Activated CD4-positive, alpha-beta T cell treated with anti-CD3 and anti-CD28 coated beads, Interleukin-2, Interleukin-4, amounts not matched to agents 100 ng/mL and 50 ng/mL, durations not matched to agents 16 hours and 8 hours (primary cell): ENCODE measurements around the gene ACOX3.
"Not testable (repeated sequence)": the region's sequence is repeated elsewhere in the genome, so short reads cannot be mapped to it uniquely, and the experiment has no call there.

Experiments
- DNase-seq: peaks from one replicate; pipeline ENCODE4 v3.0.0-alpha.2; 2020; ENCODE audit warnings: low spot score

ACOX3 gene

GRCh38 chr4:8440492-8441311, at the start of gene ACOX3, which contains the start of gene TRMT44:
TSS of gene ACOX3 (minus strand) at chr4:8440723. CDS start at chr4:8416521, 24,202 bp downstream.
TSS of gene TRMT44 (plus strand) at chr4:8440777. CDS start at chr4:8440823, 46 bp downstream.
- DNase-seq = peak; percentile 93

- no peak for DNase-seq
Measured at GRCh38 chr4:8488791-8489369, 48.4 kb upstream of the ACOX3 start.

- DNase-seq = not testable (repeated sequence)
Measured at GRCh38 chr4:8486643-8487042, 46.1 kb upstream of the ACOX3 start.

- no peak for DNase-seq
Measured at GRCh38 chr4:8480221-8480620, 39.7 kb upstream of the ACOX3 start.

- DNase-seq = no peak
Measured at GRCh38 chr4:8478801-8479744, 38.5 kb upstream of the ACOX3 start.

GRCh38 chr4:8478371-8478770, 37.8 kb upstream of the ACOX3 start:
- DNase-seq = no peak

GRCh38 chr4:8477676-8478075, 37.2 kb upstream of the ACOX3 start:
- no peak for DNase-seq

GRCh38 chr4:8477095-8477635, 36.6 kb upstream of the ACOX3 start:
- DNase-seq = no peak

- no peak for DNase-seq
Measured at GRCh38 chr4:8475751-8476575, 35.4 kb upstream of the ACOX3 start.

- DNase-seq = no peak
Measured at GRCh38 chr4:8474856-8475255, 34.3 kb upstream of the ACOX3 start.

GRCh38 chr4:8473920-8474590, 33.5 kb upstream of the ACOX3 start:
- DNase-seq = no peak

GRCh38 chr4:8473198-8473919, 32.8 kb upstream of the ACOX3 start:
- DNase-seq = no peak

GRCh38 chr4:8472689-8473197, 32.2 kb upstream of the ACOX3 start:
- DNase-seq = no peak

GRCh38 chr4:8472158-8472688, 31.7 kb upstream of the ACOX3 start:
- no peak for DNase-seq

- no peak for DNase-seq
Measured at GRCh38 chr4:8471211-8471875, 30.8 kb upstream of the ACOX3 start.

GRCh38 chr4:8470451-8471024, 30.0 kb upstream of the ACOX3 start:
- no peak for DNase-seq

- DNase-seq = no peak
Measured at GRCh38 chr4:8469550-8469949, 29.0 kb upstream of the ACOX3 start.

GRCh38 chr4:8468746-8469535, 28.4 kb upstream of the ACOX3 start:
- DNase-seq = peak; percentile 63
